Heart left ventricle (tissue), 16 donors: ENCODE measurements around the gene COA1. TPM values are rescaled to one million over a fixed set of nuclear protein-coding genes. Genes with fewer than 3 reads are reported as not detected.

ENCODE experiments used
- ATAC-seq, 4 donors: fragments of 200-7000 bp; cut with Tn5 transposase; one replicate each; pipeline ENCODE4 v1.9.1; 2020 to 2022; ENCODE audit warnings: moderate library complexity in 4 of 4, mild to moderate bottlenecking in 3 of 4, moderate number of reproducible peaks in 1 of 4
- DNase-seq, 5 donors: peaks; one replicate each; pipeline ENCODE4 v3.0.0-alpha.2; 2020
- H3K27ac ChIP-seq, 12 donors: fragments of 200-600 bp; sonication (generic) in 4 of 12; one replicate each; pipeline versions ENCODE4 v1.5.0 to v1.8.0; 2016 to 2022; ENCODE audit warnings: mild to moderate bottlenecking in 2 of 12
- H3K27me3 ChIP-seq, 9 donors: fragments of 200-600 bp; sonication (generic) in 2 of 9; one replicate each; pipeline versions ENCODE4 v1.5.1 to v1.8.0; 2016 to 2022; ENCODE audit warnings: mild to moderate bottlenecking in 3 of 9
- H3K36me3 ChIP-seq, 9 donors: fragments of 200-600 bp; sonication (generic) in 2 of 9; one replicate each; pipeline versions ENCODE4 v1.5.0 to v1.8.0; 2018 to 2022; ENCODE audit warnings: mild to moderate bottlenecking in 2 of 9
- H3K4me1 ChIP-seq, 12 donors: fragments of 200-600 bp; sonication (generic) in 4 of 12; one replicate each; pipeline versions ENCODE4 v1.5.0 to v1.8.0; 2016 to 2022; ENCODE audit warnings: mild to moderate bottlenecking in 3 of 12
- H3K4me3 ChIP-seq, 12 donors: fragments of 200-600 bp; sonication (generic) in 4 of 12; one replicate each; pipeline versions ENCODE4 v1.5.0 to v1.8.0; 2017 to 2022; ENCODE audit warnings: mild to moderate bottlenecking in 9 of 12, moderate library complexity in 4 of 12
- H3K9me3 ChIP-seq, 12 donors: fragments of 200-600 bp; sonication (generic) in 4 of 12; one replicate each; pipeline versions ENCODE4 v1.5.0 to v1.8.0; 2016 to 2022; ENCODE audit warnings: mild to moderate bottlenecking in 1 of 12
- CTCF ChIP-seq, 12 donors: fragments of 200-600 bp; sonication (generic) in 4 of 12; IDR thresholded peaks; one replicate each; pipeline versions ENCODE4 v1.5.0 to v1.8.0; 2018 to 2022; ENCODE audit warnings: antibody characterized with exemption in 12 of 12, mild to moderate bottlenecking in 5 of 12
- POLR2A ChIP-seq, 2 donors: fragments of 450-650 bp; IDR thresholded peaks; one replicate each; pipeline ENCODE4 v1.6.1; 2017; ENCODE audit warnings: antibody characterized with exemption in 2 of 2, mild to moderate bottlenecking in 2 of 2, moderate library complexity in 2 of 2
- WGBS, 4 donors: extraction: QIAGEN DNeasy Blood & Tissue Kit in 2 of 4; methylation state at CpG; one replicate each; pipeline versions ENCODE4 v1.1.5 to v1.1.7; 2013 to 2018; 5-methylcytosine and 5-hydroxymethylcytosine counted together
- intact Hi-C, 10 donors: fragments of 100-400 bp; cut with DNase I; formaldehyde crosslinking; loops; one replicate each; pipeline versions ENCODE4 v1.11.1 to v1.14.2; 2022
- polyA plus RNA-seq, 2 donors: library from polyadenylated mRNA; stranded (reverse); fragments of 200-250 nt; gene quantifications; one replicate each; pipeline ENCODE4 v1.2.3, GENCODE V29; 2013
- total RNA-seq, 9 donors: library from RNA; depleted of rRNA in 2 of 9; stranded (reverse); fragments of >200 nt in 2 of 9; fragmentation: NEBNext Ultra II Directional in 3 of 9; extraction: Animal tissue kit (Norgen Biotek cat#: 25700) in 3 of 9; gene quantifications; one replicate each; pipeline versions ENCODE4 v1.1.0 to v1.2.4, GENCODE V29; 2016 to 2023
- donor health status: ischemic (EF 13 %, LVEDD 7.1; RV severe dilation, severe dysfunction).
- donor health status: healthy with polysubstance abuse.
- donor health status: DM: no; HTN: yes; CAD: no.
- donor health status: DM: no; HTN: no; CAD: no.
- donor health status: ischemic (EF 25% LVEDD 6.9; RV normal size, moderate dysfunction).
- donor health status: ischemic (EF 25% LVEDD 5.7; RV mildly dilated, moderate dysfunction).
- donor health status: healthy.
- donor health status: DM: yes; HTN: yes; CAD: no.
- donor health status: ischemic (EF 35%, LVEDD 5.7; RV mildly dilated, moderate dysfunction).
- donor health status: nonischemic (EF 11% LVEDD 7.7; RV severe dilation, severe dysfunction).
- donor health status: DM: yes; HTN: yes; CAD: no.
- donor health status: PGD.
- donor health status: ischemic (EF 29% LVEDD 5.4; RV normal size, mild dysfunction).
- donor health status: nonischemic (EF 23%, LVEDD 6.1; RV moderate dilation, normal function).

Gene COA1
- total and polyA plus RNA-seq, 11 donors: 57.5 to 81.2 (median 68.6) TPM

GRCh38 chr7:43702974-43703373 lies 26.3 kb downstream of the COA1 start:
- Histone ChIP-seq H3K27ac (no peak overlapping the region), H3K27me3 (no peaks in the 10 kb centered on the region), H3K4me3 (no peak overlapping the region), H3K4me1 (peaks cover 0 to 19% (median 2%) of the 10 kb centered on the region in 12 donors), H3K9me3 (no peaks in the 10 kb centered on the region), H3K36me3 (peaks cover 0 to 8% (median 0%) of the 10 kb centered on the region in 9 donors)
- ATAC-seq: no peak
- TF ChIP-seq POLR2A (IDR thresholded peaks at IDR 0.05): no peak
- no peak for DNase-seq
- intact Hi-C loops: loop anchor here in 5 of 10 donors (2.0 to 10.0 kb wide), 4 partner anchors 56 to 238 kb away; partner anchors contain the start of gene STK17A (in 1 of the 5)
- 88 to 97% (median 90%) methylated on average over 1 of the region's 1 CpG for WGBS, 4 donors

- TF ChIP-seq CTCF (IDR thresholded peaks at IDR 0.05) (no peak), POLR2A (IDR thresholded peaks at IDR 0.05) (no peak)
- intact Hi-C loops: loop anchor here in 6 of 10 donors (2.0 to 10.0 kb wide), 4 partner anchors 55 to 237 kb away; partner anchors contain the start of gene STK17A (in 5 of the 6)
- Histone ChIP-seq H3K27ac (no peak overlapping the region), H3K36me3 (peaks cover 0 to 8% (median 0%) of the 10 kb centered on the region in 9 donors), H3K4me3 (no peak overlapping the region), H3K27me3 (no peaks in the 10 kb centered on the region), H3K4me1 (peaks cover 0 to 19% (median 4%) of the 10 kb centered on the region in 12 donors), H3K9me3 (no peaks in the 10 kb centered on the region)
- 53 to 59% (median 54%) methylated on average over 3 of the region's 3 CpGs for WGBS, 4 donors
- ATAC-seq: no peak
- DNase-seq: no peak
Measured at GRCh38 chr7:43701929-43702328, 27.4 kb downstream of the COA1 start.

- DNase-seq: no peak
- H3K9me3 ChIP-seq: no peaks in the 10 kb centered on the region
- peaks cover 0 to 8% (median 0%) of the 10 kb centered on the region in 9 donors for H3K36me3 ChIP-seq
- H3K27me3 ChIP-seq: no peaks in the 10 kb centered on the region
- H3K4me3 ChIP-seq: no peak overlapping the region
- TF ChIP-seq POLR2A (IDR thresholded peaks at IDR 0.05) (no peak), CTCF (IDR thresholded peaks at IDR 0.05) (no peak)
- H3K4me1 ChIP-seq: peaks cover 0 to 19% (median 4%) of the 10 kb centered on the region in 12 donors
- no peak overlapping the region for H3K27ac ChIP-seq
- intact Hi-C loops: loop anchor here in 5 of 10 donors (2.0 to 10.0 kb wide), 4 partner anchors 54 to 237 kb away; partner anchors contain the start of gene STK17A (in 4 of the 5)
- ATAC-seq: no peak
Measured at GRCh38 chr7:43701500-43701854, 27.8 kb downstream of the COA1 start.

GRCh38 chr7:43700646-43701499 lies 28.4 kb downstream of the COA1 start:
- Histone ChIP-seq H3K36me3 (peaks cover 0 to 8% (median 0%) of the 10 kb centered on the region in 9 donors), H3K27ac (no peak overlapping the region), H3K4me1 (peaks cover 0 to 19% (median 4%) of the 10 kb centered on the region in 12 donors), H3K9me3 (no peaks in the 10 kb centered on the region), H3K4me3 (no peak overlapping the region), H3K27me3 (no peaks in the 10 kb centered on the region)
- no peak for TF ChIP-seq CTCF (IDR thresholded peaks at IDR 0.05)
- TF ChIP-seq POLR2A (IDR thresholded peaks at IDR 0.05): no peak
- intact Hi-C loops: loop anchor here in 6 of 10 donors (1.0 to 10.0 kb wide), 5 partner anchors 54 to 236 kb away; partner anchors contain the start of gene STK17A (in 4 of the 6)
- ATAC-seq: peak in 1 of 4 donors; percentile 29
- no peak for DNase-seq
- 32 to 57% (median 46%) methylated on average over 2 of the region's 2 CpGs for WGBS, 4 donors
